Anterior cingulate cortex (tissue), 58 donors: ENCODE measurements around the gene SFMBT2.

Experiments used
- DNase-seq, 58 donors: peaks; one replicate each; lab custom pipeline; 2025; lab: John Stamatoyannopoulos, UW

Gene SFMBT2

DNA sequence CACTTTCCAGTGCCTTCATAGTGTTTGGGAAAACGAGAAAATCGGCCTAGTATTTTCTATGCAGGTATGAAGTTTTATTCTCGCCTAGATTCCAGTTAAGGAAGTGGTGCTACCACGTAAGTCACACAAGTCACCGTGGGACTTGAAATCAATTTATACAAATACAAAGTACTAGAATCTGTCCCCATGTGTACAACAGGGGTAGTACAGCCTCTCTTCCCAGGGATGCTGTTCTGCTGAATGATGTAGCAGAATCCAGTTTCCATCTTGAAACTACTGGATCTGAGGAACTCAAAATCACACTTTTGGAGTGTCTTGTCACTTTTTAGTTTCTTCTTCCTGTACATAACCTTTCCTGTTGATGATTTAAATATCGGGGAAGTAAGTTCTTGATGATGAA, 129.4 kb downstream of the SFMBT2 start:
- DNase-seq = no peak

DNA sequence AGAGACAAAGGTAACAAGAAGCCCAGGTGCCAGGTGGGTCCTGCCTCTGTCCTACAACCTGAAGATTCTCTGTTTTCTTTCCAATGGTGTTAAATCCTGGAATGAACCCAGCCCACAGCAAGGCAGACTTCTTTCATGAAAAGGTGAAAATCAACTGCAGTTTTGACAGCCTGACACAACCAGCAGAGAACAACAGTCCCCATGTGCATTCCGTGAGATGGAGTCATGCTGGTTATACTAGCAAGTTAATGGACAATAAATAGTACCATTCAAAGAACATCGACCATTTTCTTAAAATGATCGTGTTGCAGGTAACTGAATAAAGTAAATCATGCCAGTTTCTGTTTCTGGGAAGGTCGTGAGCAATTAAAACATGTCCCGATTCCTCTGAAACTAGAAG, 131.5 kb downstream of the SFMBT2 start:
- no peak for DNase-seq

DNA sequence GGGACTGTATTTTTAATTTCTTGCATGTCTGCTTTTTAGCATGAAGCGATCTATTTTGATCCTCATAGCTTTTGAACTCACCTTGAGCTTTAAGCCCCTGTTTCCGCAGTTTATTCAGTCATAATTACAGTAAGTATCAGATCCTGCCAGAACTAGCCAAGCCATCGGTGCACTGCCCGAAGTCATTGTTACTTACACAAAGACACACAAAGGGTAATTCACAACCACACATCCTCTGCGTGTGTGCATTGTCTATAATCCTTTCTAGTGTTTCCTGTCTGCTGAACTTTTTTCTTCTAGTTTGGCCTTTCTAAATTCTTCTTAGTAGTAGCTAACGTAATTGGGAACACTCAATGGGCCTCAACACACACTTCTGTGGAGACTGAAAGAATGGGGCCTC, 133.0 kb downstream of the SFMBT2 start:
- DNase-seq = no peak

DNA sequence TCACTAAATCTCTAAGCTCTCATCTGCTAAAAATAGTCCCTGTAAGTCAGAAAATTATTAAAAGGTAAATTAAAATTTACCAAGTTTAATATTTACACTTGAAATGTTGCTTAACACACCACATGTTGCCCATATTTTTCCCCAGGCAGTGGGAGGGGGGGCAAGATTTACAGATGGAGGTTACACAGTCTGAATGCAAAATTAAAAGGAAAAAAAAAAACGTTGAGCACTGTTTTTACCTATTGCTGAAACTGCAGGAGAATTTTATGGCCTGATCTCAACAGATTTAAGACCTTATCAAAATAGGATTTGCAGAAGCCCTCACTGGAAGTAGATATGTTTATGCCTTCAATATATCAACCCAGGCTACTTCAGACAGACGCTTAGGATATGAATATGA, 133.4 kb downstream of the SFMBT2 start:
- no peak for DNase-seq

DNA sequence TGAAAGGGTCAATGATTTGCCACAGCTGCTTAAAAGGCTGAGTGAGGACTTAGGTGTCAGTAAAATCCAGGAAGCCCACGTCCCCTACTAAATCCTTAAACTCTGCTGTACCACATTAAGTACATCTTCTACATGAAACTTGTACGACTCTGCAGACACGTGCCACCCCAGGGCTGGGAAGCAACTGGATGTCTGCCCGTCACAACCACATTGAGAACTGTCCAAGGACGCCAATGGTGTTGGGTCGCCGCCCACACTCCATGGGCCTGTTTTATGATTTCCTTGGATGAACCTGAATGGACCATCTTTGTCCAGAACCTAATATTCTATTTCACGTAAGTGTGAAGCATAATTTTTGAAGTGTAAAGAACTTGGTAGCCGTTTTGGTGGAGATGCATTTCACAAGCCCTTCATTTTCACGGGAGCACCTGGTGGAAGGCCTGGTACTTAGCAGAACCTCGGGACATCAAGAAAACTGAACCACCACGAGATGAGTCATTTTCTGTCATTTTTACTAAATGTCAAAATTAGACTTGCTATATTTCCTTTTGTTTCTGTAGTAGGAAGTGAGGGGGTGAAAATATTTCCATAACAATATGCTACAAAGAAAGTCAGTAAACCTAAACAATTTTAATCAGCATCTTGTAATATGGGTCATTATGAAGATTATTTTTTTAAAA, 134.9 kb downstream of the SFMBT2 start:
- DNase-seq = peak in 15 of 58 donors; percentile 5 to 31 (median 18)

DNA sequence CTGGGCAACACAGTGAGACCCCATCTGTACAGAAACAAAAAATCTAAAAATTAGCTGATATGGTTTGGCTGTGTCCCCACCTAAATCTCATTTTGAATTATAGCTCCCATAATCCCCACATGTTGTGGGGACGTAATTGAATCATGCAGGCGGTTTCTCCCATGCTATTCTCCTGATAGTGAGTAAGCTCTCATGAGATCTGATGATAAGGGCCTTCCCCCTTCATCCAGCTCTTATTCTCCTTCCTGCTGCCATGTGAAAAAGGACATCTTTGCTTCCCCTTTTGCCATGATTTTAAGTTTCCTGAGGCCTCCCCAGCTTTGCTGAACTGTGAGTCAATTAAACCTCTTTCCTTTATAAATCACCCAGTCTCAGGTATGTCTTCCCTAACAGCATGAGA, 136.5 kb downstream of the SFMBT2 start:
- no peak for DNase-seq

DNA sequence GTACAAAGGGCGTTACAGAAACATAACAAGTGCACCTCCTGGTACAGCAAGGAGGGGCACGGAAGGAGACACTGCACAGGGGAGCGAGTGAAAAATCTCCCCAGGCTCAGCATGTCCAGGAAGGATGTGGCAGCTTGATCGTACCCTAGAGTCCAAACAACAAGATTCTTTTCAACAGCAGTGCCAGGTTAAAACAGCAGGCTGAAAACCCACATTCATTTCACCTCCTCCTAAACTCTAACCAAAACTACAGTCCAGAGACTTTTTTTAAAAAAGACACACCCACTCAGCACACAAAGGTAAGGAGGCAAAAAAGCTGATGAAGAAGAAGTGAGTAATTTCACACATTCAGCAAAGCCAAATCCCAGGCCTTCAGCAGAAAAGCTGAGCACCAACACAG, 138.8 kb downstream of the SFMBT2 start:
- DNase-seq = no peak

DNA sequence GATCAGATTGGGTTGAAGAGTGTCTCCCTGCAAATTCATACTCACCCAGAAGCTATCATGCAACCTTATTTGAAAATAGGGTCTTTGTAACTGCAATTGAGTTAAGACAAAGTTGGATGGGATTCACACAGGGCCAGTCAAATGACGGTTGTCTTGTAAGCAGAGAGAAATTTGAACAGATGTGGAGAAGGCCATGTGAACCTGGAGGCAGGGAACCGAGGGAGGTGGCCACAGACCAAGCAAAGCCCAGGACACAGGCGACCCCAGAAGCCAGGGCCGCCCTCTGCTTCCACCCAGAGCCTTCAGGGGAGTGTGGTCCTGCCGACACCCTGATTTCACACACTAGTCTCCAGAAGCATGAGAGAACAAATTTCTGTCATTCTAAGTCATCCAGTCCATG, 140.8 kb downstream of the SFMBT2 start:
- DNase-seq = no peak

DNA sequence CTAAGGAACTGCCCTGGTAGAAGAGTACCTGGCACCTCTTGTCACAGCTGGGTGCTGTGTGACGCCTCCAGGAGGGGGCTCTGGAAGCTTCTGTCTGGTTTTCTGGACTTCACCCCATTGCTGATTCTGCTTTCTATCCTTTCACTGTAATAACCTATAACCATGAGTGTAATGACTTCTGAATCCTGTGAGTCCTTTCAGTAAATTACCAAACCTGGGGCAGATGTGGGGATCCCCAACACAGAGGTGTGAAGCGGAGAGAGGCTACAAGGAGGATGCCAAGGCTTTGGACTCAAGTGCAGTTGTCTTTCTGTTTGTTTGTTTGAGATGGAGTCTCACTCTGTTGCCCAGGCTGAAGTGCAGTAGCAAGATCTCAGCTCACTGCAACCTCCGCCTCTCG, 143.7 kb downstream of the SFMBT2 start:
- no peak for DNase-seq

DNA sequence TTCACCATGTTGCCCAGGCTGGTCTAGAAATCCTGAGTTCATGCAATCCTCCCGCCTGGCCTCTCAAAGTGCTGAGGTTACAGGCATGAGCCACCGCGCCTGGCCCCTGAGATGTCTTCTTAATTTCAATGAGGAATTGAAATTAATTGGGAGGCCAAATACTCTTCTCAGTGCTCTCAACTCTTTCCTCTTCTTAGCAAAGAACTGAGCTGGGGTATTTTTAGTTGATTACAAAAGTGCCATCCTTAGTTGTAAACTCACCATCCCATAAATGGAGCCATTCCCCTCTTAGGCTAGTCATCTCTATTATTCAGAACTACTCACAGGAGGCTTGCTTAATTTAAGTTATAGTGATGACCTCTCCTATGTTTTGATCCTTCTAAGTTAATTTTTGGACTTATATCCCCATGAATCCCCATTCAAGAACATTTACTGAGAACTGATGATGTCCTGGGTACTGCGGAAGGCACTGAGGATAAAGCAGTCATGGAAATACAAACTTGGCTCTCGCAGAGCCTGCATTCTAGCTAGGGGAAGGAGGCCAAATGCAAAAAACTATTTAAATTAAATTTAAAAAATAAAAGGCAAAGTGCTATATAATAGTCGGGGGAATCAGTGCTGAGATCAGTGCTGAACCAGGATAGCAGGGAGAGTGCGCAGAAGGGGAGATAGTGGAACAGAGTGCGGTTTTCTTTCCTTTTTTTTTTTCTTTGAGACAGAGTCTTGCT, 145.3 kb downstream of the SFMBT2 start:
- no peak for DNase-seq

DNA sequence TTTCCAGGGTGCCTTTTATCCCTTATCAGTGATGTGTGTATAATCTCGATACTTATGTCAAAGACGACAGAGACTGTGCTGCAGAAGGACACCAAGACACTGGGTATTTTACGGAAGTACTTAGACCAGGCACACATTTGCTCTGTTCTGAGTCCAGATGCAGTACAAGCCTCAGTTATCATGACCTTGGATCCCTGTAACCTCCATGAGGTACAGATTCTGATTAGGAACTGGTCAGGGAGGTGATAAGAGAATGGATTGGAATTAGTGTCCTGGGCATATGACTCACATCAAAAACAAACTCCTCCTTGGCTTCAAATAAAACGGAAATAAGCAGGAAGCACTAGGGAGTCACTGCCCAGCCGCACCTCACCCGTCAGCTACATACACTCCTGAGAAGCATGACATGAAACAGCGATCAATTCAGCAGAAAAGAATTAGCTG, 146.5 kb downstream of the SFMBT2 start:
- DNase-seq = no peak

DNA sequence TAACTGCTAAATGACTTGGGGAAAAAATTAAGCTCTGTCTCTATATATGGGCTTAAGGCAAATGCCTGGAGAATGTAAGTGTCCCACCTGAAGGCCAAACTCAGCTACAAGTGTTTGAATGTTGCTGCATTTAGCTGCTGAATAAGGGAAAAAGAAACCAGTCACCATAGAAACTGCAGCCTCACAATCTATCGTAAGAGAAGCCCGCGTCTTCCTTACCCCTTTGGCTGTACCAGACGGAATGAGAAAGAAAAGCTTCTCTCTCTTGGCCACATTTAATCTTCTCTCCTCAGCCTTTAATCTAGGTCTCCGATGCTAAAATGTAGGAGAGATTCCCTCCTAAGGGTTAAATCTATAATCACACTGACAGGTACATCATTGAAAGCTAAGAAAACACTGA, 147.2 kb downstream of the SFMBT2 start:
- peak in 1 of 58 donors; percentile 7 for DNase-seq

DNA sequence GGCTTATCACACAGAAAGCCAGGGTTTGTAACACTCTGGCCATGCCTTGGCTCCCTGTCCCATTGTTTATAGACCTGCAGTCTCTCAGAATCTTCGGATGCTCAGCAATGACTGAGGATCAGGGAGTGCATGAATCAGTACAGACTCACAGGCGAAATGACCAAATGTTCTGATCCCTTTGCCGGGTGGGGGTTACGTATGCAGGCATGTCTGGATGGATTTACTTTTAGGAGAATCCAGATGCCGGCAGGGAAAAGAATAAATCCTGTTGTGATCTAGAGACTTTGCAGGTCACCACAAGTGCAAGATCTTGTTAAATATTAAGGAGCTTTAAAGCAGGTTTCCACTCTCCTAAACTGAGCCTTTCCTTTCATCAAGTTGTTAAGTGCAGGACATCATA, 149.5 kb downstream of the SFMBT2 start:
- DNase-seq = no peak

DNA sequence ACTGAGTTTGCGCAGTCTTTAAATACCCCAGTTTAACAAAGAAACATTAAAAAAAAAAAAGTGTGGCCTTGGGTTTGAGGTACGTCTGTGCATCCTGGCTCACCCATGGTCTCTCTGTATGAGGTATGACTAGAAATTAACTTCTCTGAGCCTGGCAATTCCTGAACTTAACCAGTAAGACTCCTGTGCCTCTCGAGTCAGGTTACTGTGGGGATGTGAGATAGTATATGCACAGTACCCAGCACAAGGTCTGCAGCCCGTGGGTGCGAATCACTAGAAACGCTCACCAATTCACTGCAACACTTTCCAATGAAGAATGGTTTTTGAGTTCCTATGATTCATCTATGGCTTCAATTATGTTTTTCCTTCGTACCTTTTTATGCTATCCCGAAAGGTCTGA, 149.9 kb downstream of the SFMBT2 start:
- no peak for DNase-seq

DNA sequence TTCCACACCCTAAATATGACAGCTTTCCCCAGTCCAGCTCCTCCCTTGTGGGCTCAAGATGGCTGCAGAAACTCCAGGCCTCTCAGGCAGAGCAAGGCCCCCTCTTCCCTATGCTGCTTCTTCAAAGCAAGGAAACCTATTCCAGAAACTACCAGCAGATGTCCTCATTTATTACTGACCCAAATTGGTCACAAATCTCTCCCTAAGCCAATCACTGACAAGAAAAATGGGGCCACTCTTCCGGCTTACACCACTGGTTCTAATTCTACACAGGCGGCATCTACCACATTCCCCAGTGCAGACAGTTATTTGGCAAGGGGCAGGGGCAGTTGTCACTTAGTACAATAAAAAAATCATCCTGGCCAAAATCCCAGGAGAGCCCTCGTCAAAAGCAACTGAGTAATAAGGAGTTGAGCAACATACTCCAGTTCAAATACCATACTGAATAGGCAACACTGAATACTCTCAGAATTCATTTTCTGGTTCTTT, 150.4 kb downstream of the SFMBT2 start:
- DNase-seq = peak in 38 of 58 donors; percentile 12 to 83 (median 36)

DNA sequence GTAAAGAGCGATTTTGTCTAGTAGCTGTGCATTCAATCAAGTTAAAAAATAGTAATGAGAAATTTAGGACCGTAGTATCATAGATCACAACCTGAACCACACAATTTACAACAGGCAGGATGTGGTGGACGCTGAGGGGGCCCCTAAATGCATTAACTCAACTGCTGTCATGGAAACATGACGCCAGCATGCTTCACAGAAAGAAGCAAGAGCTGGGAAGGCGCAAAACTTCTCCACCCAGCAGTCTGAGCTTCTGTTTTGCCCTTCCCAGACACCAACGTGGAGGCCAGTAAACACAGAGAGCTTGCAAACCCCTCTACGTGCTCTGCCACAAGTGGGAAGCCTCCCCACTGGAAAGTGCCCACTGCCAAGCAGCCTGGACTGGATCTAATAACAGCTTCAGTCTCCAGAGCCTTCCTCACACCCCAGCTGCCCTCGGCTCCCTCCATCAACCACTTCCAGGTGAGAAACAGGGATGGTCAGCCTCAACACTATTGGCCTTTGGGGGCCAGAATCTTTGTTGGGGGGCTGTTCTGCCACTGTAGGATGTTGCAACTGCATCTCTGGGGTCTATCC, 151.8 kb downstream of the SFMBT2 start:
- DNase-seq = no peak

DNA sequence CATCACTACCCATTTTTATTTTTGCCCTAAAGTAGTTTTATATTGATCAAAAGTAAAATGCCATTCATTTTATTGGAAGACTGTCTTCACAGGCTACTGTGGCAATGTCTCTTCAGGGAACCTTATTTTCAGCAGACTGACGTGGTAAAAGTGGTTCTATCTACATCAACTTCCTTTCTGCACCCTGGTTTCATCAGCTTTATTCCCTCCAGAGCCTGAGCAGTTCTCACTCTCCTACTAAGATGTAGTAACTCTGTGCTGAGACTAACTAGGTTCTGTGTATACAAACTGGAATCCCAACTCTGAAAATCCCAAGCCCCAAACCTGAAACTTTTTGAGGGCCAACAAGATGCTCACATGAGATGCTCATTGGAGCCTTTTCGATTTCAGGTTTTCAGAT, 155.3 kb downstream of the SFMBT2 start:
- no peak for DNase-seq

DNA sequence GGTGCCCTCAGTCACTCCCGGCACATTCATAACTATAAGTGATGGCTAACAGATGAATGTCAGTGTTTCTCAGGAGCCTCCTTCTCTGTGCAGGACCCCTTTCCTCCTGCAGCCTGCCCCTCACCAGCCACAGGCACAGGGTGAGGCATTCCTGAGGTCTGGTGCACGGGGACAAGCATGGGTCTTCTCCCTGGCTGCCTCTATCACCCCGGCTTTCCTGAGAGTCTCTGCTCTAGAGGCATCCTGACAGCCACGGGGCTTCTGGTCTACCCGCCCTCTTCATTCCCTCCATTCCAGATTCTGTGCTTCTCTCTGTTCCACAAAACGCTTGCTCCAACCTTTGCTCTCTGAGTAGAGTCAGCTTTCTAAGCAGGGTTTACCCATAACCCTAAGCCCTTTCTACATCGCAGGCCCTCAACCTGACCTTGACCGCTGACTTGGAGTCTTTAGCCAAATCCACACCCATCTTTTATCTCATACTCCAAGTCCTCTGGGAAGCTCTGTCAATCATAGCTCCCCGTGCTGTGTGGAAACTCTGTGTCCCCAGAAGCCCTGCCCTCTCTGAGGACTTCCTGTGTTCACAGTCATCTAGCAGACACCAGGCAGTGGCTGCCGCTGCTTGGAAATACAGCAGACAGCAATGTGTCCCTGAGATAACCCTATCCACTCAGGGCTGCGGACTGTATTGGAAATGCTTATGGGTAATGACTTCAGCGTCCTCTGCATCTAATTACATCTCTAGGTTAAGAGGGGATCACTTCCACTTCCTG, 159.0 kb downstream of the SFMBT2 start:
- DNase-seq = no peak

DNA sequence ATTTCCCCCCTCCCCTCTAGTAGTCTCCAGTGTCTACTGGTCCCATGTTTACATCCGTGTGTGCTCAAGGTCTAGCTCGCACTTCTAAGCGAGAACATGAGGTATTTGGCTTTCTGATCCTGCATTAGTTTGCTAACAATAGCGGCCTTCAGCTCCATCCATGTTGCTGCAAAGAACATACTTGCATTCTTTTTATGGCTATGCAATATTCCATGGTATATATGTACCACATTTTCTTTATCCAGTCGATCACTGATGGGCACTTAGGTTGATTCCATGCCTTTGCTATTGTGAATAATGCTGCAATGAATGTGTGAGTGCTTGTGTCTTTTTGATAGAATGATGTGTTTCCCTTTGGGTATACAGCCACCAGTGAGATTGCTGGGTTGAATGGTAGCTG, 160.6 kb downstream of the SFMBT2 start:
- DNase-seq = no peak

DNA sequence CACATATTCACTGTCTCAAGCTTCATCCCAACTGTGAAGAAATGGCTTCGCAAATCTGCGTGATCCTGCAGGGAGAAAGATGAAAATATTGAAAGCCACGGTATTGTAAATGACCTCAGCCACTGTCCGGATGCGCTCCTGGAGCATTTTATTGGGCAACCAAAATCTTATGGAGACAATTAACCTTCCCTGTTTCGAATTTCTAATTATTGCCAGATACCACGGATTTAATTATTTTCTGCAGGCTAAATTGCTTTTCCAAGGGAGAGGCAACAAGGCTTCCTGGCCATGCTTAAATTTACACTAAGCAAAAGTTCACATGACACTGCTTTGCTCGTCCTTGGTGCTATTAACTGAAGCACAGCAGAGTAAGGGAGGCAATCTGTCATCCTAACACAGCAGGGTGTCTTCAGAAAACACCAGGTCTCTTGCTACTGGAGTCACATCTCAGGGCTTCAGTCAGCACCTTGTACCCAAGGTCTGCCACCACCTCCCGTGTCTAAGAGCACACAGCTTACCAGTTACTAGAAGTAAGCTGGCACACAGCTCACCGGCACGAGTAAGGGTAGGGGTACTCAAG, 162.2 kb downstream of the SFMBT2 start:
- no peak for DNase-seq

DNA sequence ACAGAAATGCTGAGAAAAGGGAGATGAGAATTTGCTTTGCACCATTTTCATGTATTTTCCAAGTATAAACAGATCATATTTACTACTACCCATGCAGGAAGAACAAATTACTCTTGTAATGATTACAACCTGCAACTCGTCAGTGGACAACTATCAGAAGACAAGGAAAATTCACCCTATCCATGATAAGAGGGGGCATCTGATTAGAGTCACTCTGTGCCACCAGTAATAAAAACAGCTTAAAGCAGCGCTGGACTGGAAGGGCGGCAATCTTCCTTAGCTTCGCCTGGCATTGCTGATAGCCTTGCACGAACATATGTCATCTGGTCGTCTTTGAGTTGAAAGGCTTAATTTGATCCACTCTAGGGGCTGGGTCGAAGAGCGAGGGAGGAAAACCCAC, 162.7 kb downstream of the SFMBT2 start:
- DNase-seq = no peak
